IMR-90 (cell line): Measurements from ENCODE around the gene RARS1. TPM values are rescaled to one million over a fixed set of nuclear protein-coding genes. Genes with fewer than 3 reads are reported as not detected.

Source experiments
- ATAC-seq: fragments of 200-7000 bp; cut with Tn5 transposase; 2 replicates; pipeline ENCODE4 v1.9.1; 2020; ENCODE audit warnings: low read depth, mild to moderate bottlenecking, moderate library complexity
- BruUV-seq: library from RNA; stranded (reverse); fragments of 400-500 nt; replicated peaks from 2 replicates; lab custom pipeline; 2021; lab: Mats Ljungman, UMichigan
- CTCF ChIA-PET: fragments of 300-600 bp; formaldehyde crosslinking; extraction: SDS; loops from one replicate; lab custom pipeline; 2021; ENCODE audit warnings: antibody characterized with exemption; lab: Yijun Ruan, JAX
- POLR2A ChIA-PET: fragments of 300-600 bp; sonication (Branson Sonifier 250); formaldehyde crosslinking; loops from one replicate; lab custom pipeline; 2022; ENCODE audit warnings: antibody characterized with exemption; ENCODE audit not compliant: unreplicated experiment; lab: Charles Lee
- DNase-seq: peaks from one replicate; pipeline ENCODE4 v3.0.0; 2013
- H2AFZ ChIP-seq: replicated peaks from 2 replicates; pipeline ENCODE3; 2013; ENCODE audit warnings: low read length, mild to moderate bottlenecking; ENCODE audit not compliant: poor library complexity
- H2AK5ac ChIP-seq: 2 replicates; pipeline ENCODE4 v1.6.1; 2013; ENCODE audit warnings: low read depth, low read length, inconsistent platforms
- H2AK9ac ChIP-seq: replicated peaks from 2 replicates; pipeline ENCODE3; 2013; ENCODE audit warnings: mild to moderate bottlenecking, low read depth, low read length, moderate library complexity; ENCODE audit not compliant: poor library complexity
- H2BK120ac ChIP-seq: 2 replicates; pipeline ENCODE4 v1.6.1; 2013; ENCODE audit warnings: low read depth, low read length, inconsistent platforms
- H2BK15ac ChIP-seq: 3 replicates; pipeline ENCODE4 v1.6.1; 2013; ENCODE audit warnings: low read depth, low read length, inconsistent platforms
- H2BK20ac ChIP-seq: 2 replicates; pipeline ENCODE4 v1.6.1; 2013; ENCODE audit warnings: low read depth, mild to moderate bottlenecking, inconsistent platforms, low read length, moderate library complexity
- H2BK5ac ChIP-seq: 2 replicates; pipeline ENCODE4 v1.6.1; 2013; ENCODE audit warnings: mild to moderate bottlenecking, low read depth, low read length, inconsistent platforms; ENCODE audit not compliant: poor library complexity, severe bottlenecking
- H3K14ac ChIP-seq: replicated peaks from 2 replicates; pipeline ENCODE4 v1.6.1; 2013; ENCODE audit warnings: low read depth, low read length, inconsistent platforms
- H3K18ac ChIP-seq: 2 replicates; pipeline ENCODE4 v1.6.1; 2013; ENCODE audit warnings: low read depth, low read length, control low read depth
- H3K23ac ChIP-seq: 2 replicates; pipeline ENCODE4 v1.6.1; 2013; ENCODE audit warnings: low read depth, low read length, inconsistent platforms
- H3K27ac ChIP-seq: 2 replicates; pipeline ENCODE4 v1.5.1; 2013; ENCODE audit warnings: mild to moderate bottlenecking, control low read depth, low read length; ENCODE audit not compliant: insufficient read depth
- H3K27me3 ChIP-seq: 2 replicates; pipeline ENCODE4 v1.6.1; 2013; ENCODE audit warnings: low read length; ENCODE audit not compliant: control insufficient read depth, insufficient read depth
- H3K36me3 ChIP-seq: 2 replicates; pipeline ENCODE4 v1.6.1; 2013; ENCODE audit warnings: low read length, mixed read lengths; ENCODE audit not compliant: control insufficient read depth, insufficient read depth
- H3K4ac ChIP-seq: 2 replicates; pipeline ENCODE4 v1.6.1; 2013; ENCODE audit warnings: low read depth, low read length, inconsistent platforms
- H3K4me1 ChIP-seq: 2 replicates; pipeline ENCODE4 v1.6.1; 2013; ENCODE audit warnings: low read length, mixed read lengths; ENCODE audit not compliant: control insufficient read depth, insufficient read depth
- H3K4me2 ChIP-seq: 2 replicates; pipeline ENCODE4 v1.6.1; 2013; ENCODE audit warnings: low read depth, mild to moderate bottlenecking, control low read depth, low read length, moderate library complexity
- H3K4me3 ChIP-seq: 2 replicates; pipeline ENCODE4 v1.5.1; 2013; ENCODE audit warnings: low read depth, mild to moderate bottlenecking, control low read depth, low read length, moderate library complexity; ENCODE audit not compliant: insufficient read depth
- H3K56ac ChIP-seq: 2 replicates; pipeline ENCODE4 v1.6.1; 2013; ENCODE audit warnings: low read length, inconsistent platforms; ENCODE audit not compliant: insufficient read depth; ENCODE audit errors: extremely low read depth
- H3K79me1 ChIP-seq, 2 experiments: 2 replicates each; pipeline ENCODE4 v1.6.1; 2013; ENCODE audit warnings: low read length in 2 of 2, inconsistent platforms in 1 of 2, low read depth in 1 of 2
- H3K9ac ChIP-seq: 2 replicates; pipeline ENCODE4 v1.6.1; 2013; ENCODE audit warnings: low read depth, low read length, control low read depth
- H3K9me1 ChIP-seq: 2 replicates; pipeline ENCODE4 v1.6.1; 2013; ENCODE audit warnings: low read length, inconsistent platforms; ENCODE audit not compliant: insufficient read depth
- H3K9me3 ChIP-seq: 2 replicates; pipeline ENCODE4 v1.6.1; 2013; ENCODE audit warnings: low read length; ENCODE audit not compliant: control insufficient read depth, insufficient read depth
- H4K20me1 ChIP-seq: 2 replicates; pipeline ENCODE4 v1.6.1; 2013; ENCODE audit warnings: low read length, inconsistent platforms; ENCODE audit not compliant: insufficient read depth
- H4K5ac ChIP-seq: 2 replicates; pipeline ENCODE4 v1.6.1; 2013; ENCODE audit warnings: mild to moderate bottlenecking, low read depth, low read length, control low read depth
- H4K8ac ChIP-seq, 2 experiments: 2 replicates each; pipeline ENCODE4 v1.6.1; 2013; ENCODE audit warnings: low read depth in 2 of 2, low read length in 2 of 2, control low read depth in 1 of 2, inconsistent platforms in 1 of 2
- H4K91ac ChIP-seq: 2 replicates; pipeline ENCODE4 v1.6.1; 2013; ENCODE audit warnings: low read depth, low read length, inconsistent platforms; ENCODE audit not compliant: insufficient read depth
- RCOR1 ChIP-seq: IDR thresholded peaks from 2 replicates; pipeline ENCODE4 v1.6.1; 2012; ENCODE audit warnings: mild to moderate bottlenecking, low read length, improper control_type of control experiment; ENCODE audit not compliant: insufficient replicate concordance
- RFX5 ChIP-seq: IDR thresholded peaks from 2 replicates; pipeline ENCODE4 v1.8.0; 2012; ENCODE audit warnings: low read depth, mild to moderate bottlenecking, low read length, moderate library complexity
- WGBS, 2 experiments: methylation state at CpG; one replicate each; pipeline versions ENCODE4 v1.1.5 to v1.1.7; 2013; ENCODE audit warnings: missing lambda C conversion rate in 2 of 2; ENCODE audit not compliant: insufficient read length in 1 of 2; ENCODE audit errors: extremely low coverage in 2 of 2; 5-methylcytosine and 5-hydroxymethylcytosine counted together
- dilution Hi-C: fragments of 300-500 bp; cut with HindIII; formaldehyde crosslinking; loops from one replicate; pipeline ENCODE4 v1.14.3; 2018; ENCODE audit warnings: low sequenced_read_pairs; ENCODE audit not compliant: unreplicated experiment
- in situ Hi-C: fragments of 300-500 bp; cut with MboI; formaldehyde crosslinking; loops from 3 replicates; pipeline ENCODE4 v1.14.3; 2019; ENCODE audit warnings: low sequenced_read_pairs, inconsistent platforms, mixed read lengths
- intact Hi-C: fragments of 100-400 bp; cut with micrococcal nuclease; formaldehyde crosslinking; loops from 2 replicates; pipeline ENCODE4 v1.10.0; 2022
- polyA plus RNA-seq, 3 experiments: library from polyadenylated mRNA; depleted of rRNA; stranded (reverse); fragments of >200 nt; gene quantifications; 2 replicates each; pipeline ENCODE4 v1.2.3, GENCODE V29; 2012; ENCODE audit warnings: low replicate concordance in 1 of 3
- total RNA-seq: library from RNA; depleted of rRNA; stranded (reverse); fragments of >200 nt; gene quantifications from 2 replicates; pipeline ENCODE4 v1.2.3, GENCODE V29; 2012
- TF ChIP-seq, protein P1 (sequence below): fragments of 150-350 bp; IDR thresholded peaks from 2 replicates; pipeline ENCODE4 v1.6.1; 2017; ENCODE audit warnings: mild to moderate bottlenecking, antibody characterized with exemption, low read length, low read depth

The RARS1 gene
- total and polyA plus RNA-seq, 2 of the 4 experiments (the other 2 are of a cell fraction), result 80.4 to 153 TPM

DNA sequence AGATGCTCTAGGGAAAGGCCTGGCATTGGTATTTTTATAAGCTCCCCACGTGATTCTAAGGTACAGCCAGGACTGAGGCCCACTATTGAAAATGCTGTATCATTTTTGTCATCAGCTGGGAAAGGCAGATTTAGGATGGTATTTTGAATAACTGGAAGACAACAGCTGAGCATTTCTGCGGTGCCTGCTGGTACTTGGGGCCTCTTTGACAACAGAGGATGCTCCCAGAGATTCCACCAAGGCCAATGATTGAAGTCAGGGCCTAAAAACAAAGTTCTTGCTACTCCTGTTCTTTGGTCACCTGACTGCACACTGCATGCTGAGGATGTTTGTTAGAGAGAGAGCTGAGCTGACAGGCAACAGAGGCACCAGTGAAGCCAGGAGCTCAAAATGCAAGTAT, 50.9 kb downstream of the RARS1 start:
- H3K56ac ChIP-seq, result no peak overlapping the region
- no peak overlapping the region for H3K9ac ChIP-seq
- H3K4me3 ChIP-seq, result no peak overlapping the region
- peaks cover 4% of the 10 kb centered on the region; the same call in 1 of the 2 replicates for H3K27me3 ChIP-seq
- H3K79me1 ChIP-seq, result no peaks in the 10 kb centered on the region
- no peak overlapping the region for H3K27ac ChIP-seq
- H3K9me3 ChIP-seq, result no peaks in the 10 kb centered on the region
- no peak for TF ChIP-seq RCOR1
- TF ChIP-seq RFX5, result no peak
- TF ChIP-seq, protein P1, sequence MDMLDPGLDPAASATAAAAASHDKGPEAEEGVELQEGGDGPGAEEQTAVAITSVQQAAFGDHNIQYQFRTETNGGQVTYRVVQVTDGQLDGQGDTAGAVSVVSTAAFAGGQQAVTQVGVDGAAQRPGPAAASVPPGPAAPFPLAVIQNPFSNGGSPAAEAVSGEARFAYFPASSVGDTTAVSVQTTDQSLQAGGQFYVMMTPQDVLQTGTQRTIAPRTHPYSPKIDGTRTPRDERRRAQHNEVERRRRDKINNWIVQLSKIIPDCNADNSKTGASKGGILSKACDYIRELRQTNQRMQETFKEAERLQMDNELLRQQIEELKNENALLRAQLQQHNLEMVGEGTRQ, result no peak
- no peak overlapping the region for H3K4me2 ChIP-seq
- BruUV-seq, result no TSS peak
- CTCF ChIA-PET, result no interaction called here
- H2BK15ac ChIP-seq, result no peak overlapping the region
- no peak overlapping the region for H2BK5ac ChIP-seq
- no peaks in the 10 kb centered on the region for H3K36me3 ChIP-seq
- intact Hi-C loops, result no loop called here
- H2BK120ac ChIP-seq, result no peak overlapping the region
- ATAC-seq (no peak), DNase-seq (no peak)
- 83% methylated on average over 1 of the region's 2 CpGs; no CpG with 5 or more reads in 1 of the 2 experiments for WGBS, 2 experiments
- H3K9me1 ChIP-seq, result no peaks in the 10 kb centered on the region
- no peak overlapping the region for H4K8ac ChIP-seq
- H3K23ac ChIP-seq, result no peak overlapping the region
- dilution Hi-C loops, result no loop called here
- no peak overlapping the region for H3K18ac ChIP-seq
- no peak overlapping the region for H2AFZ ChIP-seq
- no peaks in the 10 kb centered on the region for H3K4me1 ChIP-seq
- no peak overlapping the region for H3K4ac ChIP-seq
- no peak overlapping the region for H4K5ac ChIP-seq
- H4K20me1 ChIP-seq, result no peaks in the 10 kb centered on the region
- no peak overlapping the region for H2AK9ac ChIP-seq
- no peak overlapping the region for H3K14ac ChIP-seq
- POLR2A ChIA-PET, result interaction anchor here (0.8 kb wide), 1 partner anchor 9 kb away, joined by 5 read pairs; no protein-coding TSS in a partner anchor
- no peak overlapping the region for H4K91ac ChIP-seq
- in situ Hi-C loops, result no loop called here
- H2AK5ac ChIP-seq, result no peak overlapping the region
- H2BK20ac ChIP-seq, result no peak overlapping the region
